HEK293 (cell line): ENCODE results near the gene PET100.

Experiments
- BCL11A ChIP-seq: fragments of 450-650 bp; formaldehyde crosslinking; IDR thresholded peaks from 2 replicates; pipeline ENCODE4 v1.5.1; 2016; ENCODE audit warnings: low read depth, missing biosample characterization, missing genetic modification characterization
- BCL11B ChIP-seq: fragments of 450-650 bp; formaldehyde crosslinking; IDR thresholded peaks from 2 replicates; pipeline ENCODE4 v1.5.1; 2016; ENCODE audit warnings: low read depth, missing biosample characterization, missing genetic modification characterization
- CTCF ChIP-seq: fragments of 450-650 bp; formaldehyde crosslinking; IDR thresholded peaks from 2 replicates; pipeline ENCODE4 v1.5.1; 2016; ENCODE audit warnings: missing biosample characterization, missing genetic modification characterization
- KLF10 ChIP-seq: fragments of 450-650 bp; IDR thresholded peaks from 2 replicates; pipeline ENCODE4 v1.5.1; 2018; ENCODE audit warnings: missing biosample characterization, mild to moderate bottlenecking, missing genetic modification characterization
- PRDM10 ChIP-seq: fragments of 450-650 bp; formaldehyde crosslinking; IDR thresholded peaks from 2 replicates; pipeline ENCODE4 v1.5.1; 2016; ENCODE audit warnings: missing biosample characterization, missing genetic modification characterization
- TCF7L2 ChIP-seq: IDR thresholded peaks from 2 replicates; pipeline ENCODE4 v1.6.1; 2011; ENCODE audit warnings: low read depth, mild to moderate bottlenecking, inconsistent platforms, low read length, moderate library complexity, borderline replicate concordance
- TSHZ1 ChIP-seq: fragments of 450-650 bp; formaldehyde crosslinking; IDR thresholded peaks from 2 replicates; pipeline ENCODE4 v1.5.1; 2016; ENCODE audit warnings: missing biosample characterization, missing genetic modification characterization, borderline replicate concordance
- ZBTB20 ChIP-seq: fragments of 450-650 bp; formaldehyde crosslinking; IDR thresholded peaks from 2 replicates; pipeline ENCODE4 v1.5.1; 2016; ENCODE audit warnings: missing biosample characterization, missing genetic modification characterization
- ZBTB48 ChIP-seq: fragments of 450-650 bp; formaldehyde crosslinking; IDR thresholded peaks from 2 replicates; pipeline ENCODE4 v1.5.1; 2016; ENCODE audit warnings: missing biosample characterization, missing genetic modification characterization
- ZBTB8A ChIP-seq: fragments of 450-650 bp; formaldehyde crosslinking; IDR thresholded peaks from 2 replicates; pipeline ENCODE4 v1.5.1; 2016; ENCODE audit warnings: missing biosample characterization, missing genetic modification characterization
- ZNF223 ChIP-seq: fragments of 450-650 bp; formaldehyde crosslinking; IDR thresholded peaks from 2 replicates; pipeline ENCODE4 v1.5.1; 2016; ENCODE audit warnings: missing biosample characterization, missing genetic modification characterization
- ZNF324 ChIP-seq: fragments of 450-650 bp; formaldehyde crosslinking; IDR thresholded peaks from 2 replicates; pipeline ENCODE4 v1.5.1; 2016; ENCODE audit warnings: missing biosample characterization, missing genetic modification characterization
- ZNF416 ChIP-seq: fragments of 450-650 bp; formaldehyde crosslinking; IDR thresholded peaks from 2 replicates; pipeline ENCODE4 v1.5.1; 2016; ENCODE audit warnings: missing biosample characterization, missing genetic modification characterization
- ZNF518A ChIP-seq: fragments of 450-650 bp; formaldehyde crosslinking; conservative IDR thresholded peaks from 2 replicates; pipeline ENCODE4 v1.5.1; 2016; ENCODE audit warnings: low read depth, missing biosample characterization, missing genetic modification characterization
- ZNF639 ChIP-seq: fragments of 450-650 bp; formaldehyde crosslinking; IDR thresholded peaks from 2 replicates; pipeline ENCODE4 v1.5.1; 2016; ENCODE audit warnings: missing biosample characterization, missing genetic modification characterization
- ZNF654 ChIP-seq: fragments of 450-650 bp; formaldehyde crosslinking; IDR thresholded peaks from 2 replicates; pipeline ENCODE4 v1.5.1; 2016; ENCODE audit warnings: low read depth, missing biosample characterization, missing genetic modification characterization
- ZNF768 ChIP-seq: fragments of 450-650 bp; formaldehyde crosslinking; IDR thresholded peaks from 2 replicates; pipeline ENCODE4 v1.5.1; 2018; ENCODE audit warnings: missing biosample characterization, mild to moderate bottlenecking, missing genetic modification characterization
- ZNF776 ChIP-seq: fragments of 450-650 bp; formaldehyde crosslinking; IDR thresholded peaks from 2 replicates; pipeline ENCODE4 v1.5.0; 2017; ENCODE audit warnings: missing biosample characterization, missing genetic modification characterization, borderline replicate concordance
- ZNF843 ChIP-seq: fragments of 450-650 bp; formaldehyde crosslinking; IDR thresholded peaks from 2 replicates; pipeline ENCODE4 v1.5.1; 2016; ENCODE audit warnings: missing biosample characterization, missing genetic modification characterization
- TF ChIP-seq, protein P1 (sequence below): fragments of 450-650 bp; formaldehyde crosslinking; IDR thresholded peaks from 2 replicates; pipeline ENCODE4 v1.5.1; 2016; ENCODE audit warnings: missing biosample characterization, missing genetic modification characterization

PET100 gene

GRCh38 chr19:7652061-7652641, 22.6 kb downstream of the PET100 start (continued):
- TF ChIP-seq ZNF768 (tag by site-specific recombination), result no peak
- TF ChIP-seq TCF7L2, result peak; percentile 100
- TF ChIP-seq BCL11B (tag by site-specific recombination), result peak; percentile 78
- no peak for TF ChIP-seq ZBTB20 (tag by site-specific recombination)
- no peak for TF ChIP-seq ZNF416 (tag by site-specific recombination)
- peak; percentile 67; the same call in 1 of the 2 replicates for TF ChIP-seq ZNF639 (tag by site-specific recombination)
- TF ChIP-seq ZBTB48 (tag by site-specific recombination), result peak; percentile 62; the same call in 1 of the 2 replicates
- no peak for TF ChIP-seq ZNF776 (tag by site-specific recombination)
- no peak for TF ChIP-seq ZNF223
- TF ChIP-seq TSHZ1, result peak; percentile 54; the same call in 1 of the 2 replicates
- peak; percentile 52; the same call in 1 of the 2 replicates for TF ChIP-seq ZNF843 (tag by site-specific recombination)
- TF ChIP-seq BCL11A, result peak; percentile 92; the same call in 1 of the 2 replicates
- TF ChIP-seq ZNF518A (tag by site-specific recombination), result no peak
- TF ChIP-seq CTCF (tag by site-specific recombination), result peak; percentile 83
- no peak for TF ChIP-seq KLF10 (tag by site-specific recombination)
- peak; percentile 59 for TF ChIP-seq ZNF654 (tag by site-specific recombination)
- 0 out of 2 replicates have a peak, but pooled peaks have one; percentile 47 for TF ChIP-seq ZNF324 (tag by site-specific recombination)
- peak; percentile 54; the same call in 1 of the 2 replicates for TF ChIP-seq PRDM10
- peak; percentile 38; the same call in 1 of the 2 replicates for TF ChIP-seq ZBTB8A (tag by site-specific recombination)
- TF ChIP-seq, protein P1, sequence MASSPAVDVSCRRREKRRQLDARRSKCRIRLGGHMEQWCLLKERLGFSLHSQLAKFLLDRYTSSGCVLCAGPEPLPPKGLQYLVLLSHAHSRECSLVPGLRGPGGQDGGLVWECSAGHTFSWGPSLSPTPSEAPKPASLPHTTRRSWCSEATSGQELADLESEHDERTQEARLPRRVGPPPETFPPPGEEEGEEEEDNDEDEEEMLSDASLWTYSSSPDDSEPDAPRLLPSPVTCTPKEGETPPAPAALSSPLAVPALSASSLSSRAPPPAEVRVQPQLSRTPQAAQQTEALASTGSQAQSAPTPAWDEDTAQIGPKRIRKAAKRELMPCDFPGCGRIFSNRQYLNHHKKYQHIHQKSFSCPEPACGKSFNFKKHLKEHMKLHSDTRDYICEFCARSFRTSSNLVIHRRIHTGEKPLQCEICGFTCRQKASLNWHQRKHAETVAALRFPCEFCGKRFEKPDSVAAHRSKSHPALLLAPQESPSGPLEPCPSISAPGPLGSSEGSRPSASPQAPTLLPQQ (tag by site-specific recombination), result peak; percentile 66; the same call in 1 of the 2 replicates
